NCI-H1048 (cell line): ENCODE results near the gene CACNA2D4.

Experiments
- DNase-seq: peaks from one replicate; lab custom pipeline; 2025; lab: John Stamatoyannopoulos, UW

CACNA2D4 gene

GRCh38 chr12:1844661-1845409, 73.6 kb downstream of the CACNA2D4 start:
- DNase-seq = no peak

- DNase-seq = no peak
These were observed 74.2 kb downstream of the CACNA2D4 start for GRCh38 chr12:1844223-1844622.

- no peak for DNase-seq
These were observed 74.8 kb downstream of the CACNA2D4 start for GRCh38 chr12:1843641-1844005.

GRCh38 chr12:1842905-1843640, 75.4 kb downstream of the CACNA2D4 start:
- DNase-seq = no peak

GRCh38 chr12:1842183-1842904, 76.1 kb downstream of the CACNA2D4 start:
- no peak for DNase-seq

- DNase-seq = no peak
These were observed 76.8 kb downstream of the CACNA2D4 start for GRCh38 chr12:1841586-1842182.

GRCh38 chr12:1840981-1841425, 77.4 kb downstream of the CACNA2D4 start:
- no peak for DNase-seq

GRCh38 chr12:1839956-1840951, 78.2 kb downstream of the CACNA2D4 start:
- no peak for DNase-seq

- no peak for DNase-seq
These were observed 79.0 kb downstream of the CACNA2D4 start for GRCh38 chr12:1839464-1839863.

- no peak for DNase-seq
These were observed 79.5 kb downstream of the CACNA2D4 start for GRCh38 chr12:1838994-1839365.

- DNase-seq = no peak
These were observed 80.1 kb downstream of the CACNA2D4 start for GRCh38 chr12:1838205-1838993.

GRCh38 chr12:1837541-1838204, 80.8 kb downstream of the CACNA2D4 start:
- DNase-seq = no peak

GRCh38 chr12:1836854-1837421, 81.5 kb downstream of the CACNA2D4 start:
- DNase-seq = no peak

GRCh38 chr12:1836241-1836803, 82.1 kb downstream of the CACNA2D4 start:
- no peak for DNase-seq

- DNase-seq = no peak
These were observed 83.0 kb downstream of the CACNA2D4 start for GRCh38 chr12:1835211-1836131.

- no peak for DNase-seq
These were observed 84.1 kb downstream of the CACNA2D4 start for GRCh38 chr12:1834186-1834925.

- no peak for DNase-seq
These were observed 84.8 kb downstream of the CACNA2D4 start for GRCh38 chr12:1833596-1834028.
